GM19238 (cell line): ENCODE results near the gene IGFALS.

ENCODE experiments used
- DNase-seq: peaks from one replicate; pipeline ENCODE4 v3.0.0; 2011; ENCODE audit warnings: low spot score; ENCODE audit not compliant: insufficient read length

The IGFALS gene

GRCh38 chr16:1776991-1777374 lies 16.5 kb downstream of the IGFALS start:
- no peak for DNase-seq

GRCh38 chr16:1776672-1776955 lies 16.9 kb downstream of the IGFALS start:
- DNase-seq = no peak

- no peak for DNase-seq
Observed at GRCh38 chr16:1775846-1776671, 17.4 kb downstream of the IGFALS start.

- no peak for DNase-seq
Observed at GRCh38 chr16:1775006-1775845, 18.3 kb downstream of the IGFALS start.

GRCh38 chr16:1774448-1774780 lies 19.1 kb downstream of the IGFALS start:
- no peak for DNase-seq

GRCh38 chr16:1773703-1774447 lies 19.6 kb downstream of the IGFALS start:
- DNase-seq = no peak

GRCh38 chr16:1772908-1773702 lies 20.4 kb downstream of the IGFALS start, which contains the start of gene MRPS34:
Gene MRPS34 (minus strand): TSS chr16:1773134. CDS start chr16:1773119, 15 bp downstream.
- peak; percentile 89 for DNase-seq

GRCh38 chr16:1772362-1772907 lies 21.1 kb downstream of the IGFALS start, which contains the start of gene EME2:
Gene EME2 (plus strand): TSS chr16:1772810. CDS start chr16:1773228, 418 bp downstream.
- DNase-seq = peak; percentile 54

GRCh38 chr16:1771864-1772361 lies 21.6 kb downstream of the IGFALS start:
- no peak for DNase-seq

GRCh38 chr16:1771188-1771863 lies 22.2 kb downstream of the IGFALS start, which contains the start of gene NME3:
Gene NME3 (minus strand): TSS chr16:1771543. CDS start chr16:1771534, 9 bp downstream.
- DNase-seq = peak; percentile 92

- DNase-seq = peak; percentile 69
Observed at GRCh38 chr16:1770328-1771187, 22.9 kb downstream of the IGFALS start.

- DNase-seq = no peak
Observed at GRCh38 chr16:1769402-1770300, 23.9 kb downstream of the IGFALS start.

GRCh38 chr16:1768767-1769401 lies 24.6 kb downstream of the IGFALS start:
- no peak for DNase-seq

- no peak for DNase-seq
Observed at GRCh38 chr16:1768061-1768766, 25.3 kb downstream of the IGFALS start.

GRCh38 chr16:1767116-1767994 lies 26.1 kb downstream of the IGFALS start:
- no peak for DNase-seq

- no peak for DNase-seq
Observed at GRCh38 chr16:1766701-1767100, 26.8 kb downstream of the IGFALS start.
